ENCODE data around the gene NABP2.

- no peak for TF ChIP-seq CTCF (IDR thresholded peaks at IDR 0.05 in 4 of 5, conservative IDR thresholded peaks at IDR 0.05 in 1 of 5)
- TF ChIP-seq POLR2A (IDR thresholded peaks at IDR 0.05), result no peak
Observed at GRCh38 chr12:56252649-56253048, 28.5 kb downstream of the NABP2 start.

All from gastrocnemius medialis (tissue), 4 donors.